Measurements from ENCODE around the gene NR5A2.

Gene NR5A2

GRCh38 chr1:200027264-200027823 is at the start of gene NR5A2:
NR5A2 (plus strand) TSS chr1:200027710; CDS start chr1:200027848, 138 bp downstream.
- DNase-seq, result no peak

GRCh38 chr1:199978408-199978940 is 49.0 kb upstream of the NR5A2 start:
- no peak for DNase-seq

- no peak for DNase-seq
Observed at GRCh38 chr1:199979071-199979470, 48.4 kb upstream of the NR5A2 start.

GRCh38 chr1:199981584-199981983 is 45.9 kb upstream of the NR5A2 start:
- no peak for DNase-seq

GRCh38 chr1:199982606-199983005 is 44.9 kb upstream of the NR5A2 start:
- DNase-seq, result no peak

- DNase-seq, result no peak
Observed at GRCh38 chr1:199983531-199983930, 44.0 kb upstream of the NR5A2 start.

- DNase-seq, result no peak
Observed at GRCh38 chr1:199995096-199995685, 32.3 kb upstream of the NR5A2 start.

GRCh38 chr1:200005165-200005564 is 22.3 kb upstream of the NR5A2 start:
- DNase-seq, result no peak

GRCh38 chr1:200006711-200007110 is 20.8 kb upstream of the NR5A2 start:
- DNase-seq, result no peak

- no peak for DNase-seq
Observed at GRCh38 chr1:200015811-200016210, 11.7 kb upstream of the NR5A2 start.

- DNase-seq, result no peak
Observed at GRCh38 chr1:200021577-200022238, 5.8 kb upstream of the NR5A2 start.

GRCh38 chr1:200022239-200022804 is 5.2 kb upstream of the NR5A2 start:
- DNase-seq, result no peak

- DNase-seq, result no peak
Observed at GRCh38 chr1:200028586-200029034, 1.1 kb downstream of the NR5A2 start.

- no peak for DNase-seq
Observed at GRCh38 chr1:200029035-200029821, 1.7 kb downstream of the NR5A2 start.

- DNase-seq, result no peak
Observed at GRCh38 chr1:200029822-200030152, 2.3 kb downstream of the NR5A2 start.

- DNase-seq, result no peak
Observed at GRCh38 chr1:200030791-200031190, 3.3 kb downstream of the NR5A2 start.

GRCh38 chr1:200033511-200034261 is 6.2 kb downstream of the NR5A2 start:
- no peak for DNase-seq

GRCh38 chr1:200034262-200034557 is 6.7 kb downstream of the NR5A2 start:
- DNase-seq, result no peak

GRCh38 chr1:200034761-200035396 is 7.4 kb downstream of the NR5A2 start:
- no peak for DNase-seq

GRCh38 chr1:200035397-200035955 is 8.0 kb downstream of the NR5A2 start:
- DNase-seq, result no peak

GRCh38 chr1:200035956-200036618 is 8.6 kb downstream of the NR5A2 start:
- DNase-seq, result no peak
